Measurements from ENCODE around the gene ERC2.

GRCh38 chr3:56458496-56459103, 9.7 kb downstream of the ERC2 start:
- TF ChIP-seq CTCF (IDR thresholded peaks at IDR 0.05) (no peak), ZFX (IDR thresholded peaks at IDR 0.05; ENCODE audit: borderline replicate concordance) (no peak)

Data from 22Rv1 (cell line).